ENCODE measurements around the gene CORIN.

DNA sequence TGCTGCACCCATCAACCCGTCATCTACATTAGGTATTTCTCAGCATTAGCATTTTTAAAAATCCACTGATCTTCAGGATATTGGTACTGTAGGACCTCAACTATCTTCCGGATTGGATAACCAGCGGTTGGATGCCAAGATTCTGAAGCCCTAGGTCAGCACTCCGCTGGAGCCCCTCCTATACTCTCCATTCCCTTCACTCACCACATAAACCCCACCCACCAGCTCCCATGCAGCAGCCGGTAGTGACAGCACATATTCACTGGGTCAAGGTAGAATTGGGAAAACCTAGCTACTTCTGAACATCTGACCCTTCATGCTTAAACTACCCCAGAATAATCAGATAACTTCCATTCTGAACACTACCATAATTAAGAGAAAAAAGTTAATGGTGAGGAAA is 134.9 kb downstream of the CORIN start:
- TF ChIP-seq RAD21 (CRISPR knock-in tag; IDR thresholded peaks at IDR 0.05): no peak
- TF ChIP-seq, protein P1, sequence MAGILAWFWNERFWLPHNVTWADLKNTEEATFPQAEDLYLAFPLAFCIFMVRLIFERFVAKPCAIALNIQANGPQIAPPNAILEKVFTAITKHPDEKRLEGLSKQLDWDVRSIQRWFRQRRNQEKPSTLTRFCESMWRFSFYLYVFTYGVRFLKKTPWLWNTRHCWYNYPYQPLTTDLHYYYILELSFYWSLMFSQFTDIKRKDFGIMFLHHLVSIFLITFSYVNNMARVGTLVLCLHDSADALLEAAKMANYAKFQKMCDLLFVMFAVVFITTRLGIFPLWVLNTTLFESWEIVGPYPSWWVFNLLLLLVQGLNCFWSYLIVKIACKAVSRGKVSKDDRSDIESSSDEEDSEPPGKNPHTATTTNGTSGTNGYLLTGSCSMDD (CRISPR knock-in tag; IDR thresholded peaks at IDR 0.05): no peak
- TF ChIP-seq, protein P2, sequence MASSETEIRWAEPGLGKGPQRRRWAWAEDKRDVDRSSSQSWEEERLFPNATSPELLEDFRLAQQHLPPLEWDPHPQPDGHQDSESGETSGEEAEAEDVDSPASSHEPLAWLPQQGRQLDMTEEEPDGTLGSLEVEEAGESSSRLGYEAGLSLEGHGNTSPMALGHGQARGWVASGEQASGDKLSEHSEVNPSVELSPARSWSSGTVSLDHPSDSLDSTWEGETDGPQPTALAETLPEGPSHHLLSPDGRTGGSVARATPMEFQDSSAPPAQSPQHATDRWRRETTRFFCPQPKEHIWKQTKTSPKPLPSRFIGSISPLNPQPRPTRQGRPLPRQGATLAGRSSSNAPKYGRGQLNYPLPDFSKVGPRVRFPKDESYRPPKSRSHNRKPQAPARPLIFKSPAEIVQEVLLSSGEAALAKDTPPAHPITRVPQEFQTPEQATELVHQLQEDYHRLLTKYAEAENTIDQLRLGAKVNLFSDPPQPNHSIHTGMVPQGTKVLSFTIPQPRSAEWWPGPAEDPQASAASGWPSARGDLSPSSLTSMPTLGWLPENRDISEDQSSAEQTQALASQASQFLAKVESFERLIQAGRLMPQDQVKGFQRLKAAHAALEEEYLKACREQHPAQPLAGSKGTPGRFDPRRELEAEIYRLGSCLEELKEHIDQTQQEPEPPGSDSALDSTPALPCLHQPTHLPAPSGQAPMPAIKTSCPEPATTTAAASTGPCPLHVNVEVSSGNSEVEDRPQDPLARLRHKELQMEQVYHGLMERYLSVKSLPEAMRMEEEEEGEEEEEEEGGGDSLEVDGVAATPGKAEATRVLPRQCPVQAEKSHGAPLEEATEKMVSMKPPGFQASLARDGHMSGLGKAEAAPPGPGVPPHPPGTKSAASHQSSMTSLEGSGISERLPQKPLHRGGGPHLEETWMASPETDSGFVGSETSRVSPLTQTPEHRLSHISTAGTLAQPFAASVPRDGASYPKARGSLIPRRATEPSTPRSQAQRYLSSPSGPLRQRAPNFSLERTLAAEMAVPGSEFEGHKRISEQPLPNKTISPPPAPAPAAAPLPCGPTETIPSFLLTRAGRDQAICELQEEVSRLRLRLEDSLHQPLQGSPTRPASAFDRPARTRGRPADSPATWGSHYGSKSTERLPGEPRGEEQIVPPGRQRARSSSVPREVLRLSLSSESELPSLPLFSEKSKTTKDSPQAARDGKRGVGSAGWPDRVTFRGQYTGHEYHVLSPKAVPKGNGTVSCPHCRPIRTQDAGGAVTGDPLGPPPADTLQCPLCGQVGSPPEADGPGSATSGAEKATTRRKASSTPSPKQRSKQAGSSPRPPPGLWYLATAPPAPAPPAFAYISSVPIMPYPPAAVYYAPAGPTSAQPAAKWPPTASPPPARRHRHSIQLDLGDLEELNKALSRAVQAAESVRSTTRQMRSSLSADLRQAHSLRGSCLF (CRISPR knock-in tag; IDR thresholded peaks at IDR 0.05; ENCODE audit: borderline replicate concordance): no peak
- TF ChIP-seq SOX13 (IDR thresholded peaks at IDR 0.05): no peak
- no peak for TF ChIP-seq SOX13 (CRISPR knock-in tag; conservative IDR thresholded peaks at IDR 0.05 in 1 of 2, IDR thresholded peaks at IDR 0.05 in 1 of 2)
- TF ChIP-seq, protein P3, sequence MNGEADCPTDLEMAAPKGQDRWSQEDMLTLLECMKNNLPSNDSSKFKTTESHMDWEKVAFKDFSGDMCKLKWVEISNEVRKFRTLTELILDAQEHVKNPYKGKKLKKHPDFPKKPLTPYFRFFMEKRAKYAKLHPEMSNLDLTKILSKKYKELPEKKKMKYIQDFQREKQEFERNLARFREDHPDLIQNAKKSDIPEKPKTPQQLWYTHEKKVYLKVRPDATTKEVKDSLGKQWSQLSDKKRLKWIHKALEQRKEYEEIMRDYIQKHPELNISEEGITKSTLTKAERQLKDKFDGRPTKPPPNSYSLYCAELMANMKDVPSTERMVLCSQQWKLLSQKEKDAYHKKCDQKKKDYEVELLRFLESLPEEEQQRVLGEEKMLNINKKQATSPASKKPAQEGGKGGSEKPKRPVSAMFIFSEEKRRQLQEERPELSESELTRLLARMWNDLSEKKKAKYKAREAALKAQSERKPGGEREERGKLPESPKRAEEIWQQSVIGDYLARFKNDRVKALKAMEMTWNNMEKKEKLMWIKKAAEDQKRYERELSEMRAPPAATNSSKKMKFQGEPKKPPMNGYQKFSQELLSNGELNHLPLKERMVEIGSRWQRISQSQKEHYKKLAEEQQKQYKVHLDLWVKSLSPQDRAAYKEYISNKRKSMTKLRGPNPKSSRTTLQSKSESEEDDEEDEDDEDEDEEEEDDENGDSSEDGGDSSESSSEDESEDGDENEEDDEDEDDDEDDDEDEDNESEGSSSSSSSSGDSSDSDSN (CRISPR knock-in tag; IDR thresholded peaks at IDR 0.05): no peak

All from HepG2 (cell line).